Measurements from ENCODE around the gene ZNF474. TPM values are rescaled to one million over a fixed set of nuclear protein-coding genes. Genes with fewer than 3 reads are reported as not detected.

ZNF474 gene
- total RNA-seq, 1 donor from 2014 or later, result 1.3 TPM

- Histone ChIP-seq H3K36me3 (no peaks in the 10 kb centered on the region), H3F3A (ENCODE audit: low read depth) (no peaks in the 10 kb centered on the region), H3K4me1 (no peaks in the 10 kb centered on the region), H3K4me3 (no peak overlapping the region), H3K79me2 (ENCODE audit: low read depth) (no peaks in the 10 kb centered on the region), H3K4me2 (no peak overlapping the region), H3K27ac (no peak overlapping the region), H2AFZ (replicated peaks) (no peak overlapping the region), H4K20me1 (ENCODE audit: low read depth) (no peaks in the 10 kb centered on the region), H3K9ac (no peak overlapping the region), H3K9me3 (ENCODE audit: low read depth) (no peaks in the 10 kb centered on the region), H3K27me3 (no peaks in the 10 kb centered on the region)
- TF ChIP-seq EZH2phosphoT487 (IDR thresholded peaks at IDR 0.05) (no peak), EZH2 (IDR thresholded peaks at IDR 0.05) (no peak), CTCF (IDR thresholded peaks at IDR 0.05) (no peak)
- Mint-ChIP-seq H3K27me3 (ENCODE audit: insufficient read depth, low read depth) (peaks cover 3% of the 10 kb centered on the region), H3K36me3 (no peaks in the 10 kb centered on the region), H3K4me3 (no peak overlapping the region), H3K27ac (no peak overlapping the region), H3K9me3 (no peaks in the 10 kb centered on the region), H3K4me1 (peaks cover 11% of the 10 kb centered on the region)
- DNase-seq (ENCODE audit: low spot score), result no peak
Observed at GRCh38 chr5:122111460-122111859, 17.9 kb upstream of the ZNF474 start.

- Histone ChIP-seq H3F3A (ENCODE audit: low read depth) (no peaks in the 10 kb centered on the region), H3K4me1 (no peaks in the 10 kb centered on the region), H3K27me3 (no peaks in the 10 kb centered on the region), H3K9ac (no peak overlapping the region), H3K4me2 (no peak overlapping the region), H3K4me3 (no peak overlapping the region), H3K27ac (no peak overlapping the region), H4K20me1 (ENCODE audit: low read depth) (no peaks in the 10 kb centered on the region), H3K79me2 (ENCODE audit: low read depth) (no peaks in the 10 kb centered on the region), H2AFZ (replicated peaks) (no peak overlapping the region), H3K36me3 (no peaks in the 10 kb centered on the region), H3K9me3 (ENCODE audit: low read depth) (no peaks in the 10 kb centered on the region)
- no peaks in the 10 kb centered on the region for H3K9me3 Mint-ChIP-seq
- H3K27ac Mint-ChIP-seq, result no peak overlapping the region
- peaks cover 3% of the 10 kb centered on the region for H3K27me3 Mint-ChIP-seq (ENCODE audit: insufficient read depth, low read depth)
- no peaks in the 10 kb centered on the region for H3K36me3 Mint-ChIP-seq
- DNase-seq (ENCODE audit: low spot score), result no peak
- peaks cover 11% of the 10 kb centered on the region for H3K4me1 Mint-ChIP-seq
- no peak for TF ChIP-seq EZH2 (IDR thresholded peaks at IDR 0.05)
- no peak for TF ChIP-seq EZH2phosphoT487 (IDR thresholded peaks at IDR 0.05)
- no peak overlapping the region for H3K4me3 Mint-ChIP-seq
Observed at GRCh38 chr5:122112063-122112462, 17.3 kb upstream of the ZNF474 start.

GRCh38 chr5:122112733-122113558 lies 16.4 kb upstream of the ZNF474 start:
- H3K79me2 ChIP-seq (ENCODE audit: low read depth), result no peaks in the 10 kb centered on the region
- no peaks in the 10 kb centered on the region for H3F3A ChIP-seq (ENCODE audit: low read depth)
- H3K9ac ChIP-seq, result no peak overlapping the region
- no peaks in the 10 kb centered on the region for H3K27me3 ChIP-seq
- Mint-ChIP-seq H3K27me3 (ENCODE audit: insufficient read depth, low read depth) (peaks cover 3% of the 10 kb centered on the region), H3K4me3 (no peak overlapping the region), H3K27ac (no peak overlapping the region), H3K4me1 (peaks cover 11% of the 10 kb centered on the region), H3K36me3 (no peaks in the 10 kb centered on the region), H3K9me3 (no peaks in the 10 kb centered on the region)
- no peak overlapping the region for H3K27ac ChIP-seq
- no peak for DNase-seq (ENCODE audit: low spot score)
- no peaks in the 10 kb centered on the region for H3K36me3 ChIP-seq
- no peak for TF ChIP-seq EZH2 (IDR thresholded peaks at IDR 0.05)
- TF ChIP-seq EZH2phosphoT487 (IDR thresholded peaks at IDR 0.05), result no peak
- TF ChIP-seq CTCF (IDR thresholded peaks at IDR 0.05), result no peak
- no peak overlapping the region for H3K4me2 ChIP-seq
- H4K20me1 ChIP-seq (ENCODE audit: low read depth), result no peaks in the 10 kb centered on the region
- H2AFZ ChIP-seq (replicated peaks), result no peak overlapping the region
- no peaks in the 10 kb centered on the region for H3K4me1 ChIP-seq
- H3K9me3 ChIP-seq (ENCODE audit: low read depth), result no peaks in the 10 kb centered on the region
- no peak overlapping the region for H3K4me3 ChIP-seq

GRCh38 chr5:122114501-122114900 lies 14.8 kb upstream of the ZNF474 start:
- Histone ChIP-seq H4K20me1 (ENCODE audit: low read depth) (no peaks in the 10 kb centered on the region), H3K27ac (no peak overlapping the region), H3K4me2 (no peak overlapping the region), H3K4me3 (no peak overlapping the region), H3K27me3 (no peaks in the 10 kb centered on the region), H3K4me1 (no peaks in the 10 kb centered on the region), H2AFZ (replicated peaks) (no peak overlapping the region), H3K36me3 (no peaks in the 10 kb centered on the region), H3K79me2 (ENCODE audit: low read depth) (no peaks in the 10 kb centered on the region), H3F3A (ENCODE audit: low read depth) (no peaks in the 10 kb centered on the region), H3K9me3 (ENCODE audit: low read depth) (no peaks in the 10 kb centered on the region), H3K9ac (no peak overlapping the region)
- Mint-ChIP-seq H3K36me3 (no peaks in the 10 kb centered on the region), H3K27ac (no peak overlapping the region), H3K4me3 (no peak overlapping the region), H3K9me3 (no peaks in the 10 kb centered on the region), H3K4me1 (peaks cover 11% of the 10 kb centered on the region), H3K27me3 (ENCODE audit: insufficient read depth, low read depth) (peaks cover 3% of the 10 kb centered on the region)
- TF ChIP-seq EZH2 (IDR thresholded peaks at IDR 0.05) (no peak), CTCF (IDR thresholded peaks at IDR 0.05) (no peak), EZH2phosphoT487 (IDR thresholded peaks at IDR 0.05) (no peak)
- DNase-seq (ENCODE audit: low spot score), result no peak
